HG02642 (cell line): Measurements from ENCODE around the gene MAF.

ENCODE experiments used
- ATAC-seq: cut with Tn5 transposase; IDR thresholded peaks from one replicate; pipeline ENCODE4 v1.9.1; 2021; ENCODE audit warnings: mild to moderate bottlenecking; ENCODE audit not compliant: unreplicated experiment, poor library complexity

Gene MAF

DNA sequence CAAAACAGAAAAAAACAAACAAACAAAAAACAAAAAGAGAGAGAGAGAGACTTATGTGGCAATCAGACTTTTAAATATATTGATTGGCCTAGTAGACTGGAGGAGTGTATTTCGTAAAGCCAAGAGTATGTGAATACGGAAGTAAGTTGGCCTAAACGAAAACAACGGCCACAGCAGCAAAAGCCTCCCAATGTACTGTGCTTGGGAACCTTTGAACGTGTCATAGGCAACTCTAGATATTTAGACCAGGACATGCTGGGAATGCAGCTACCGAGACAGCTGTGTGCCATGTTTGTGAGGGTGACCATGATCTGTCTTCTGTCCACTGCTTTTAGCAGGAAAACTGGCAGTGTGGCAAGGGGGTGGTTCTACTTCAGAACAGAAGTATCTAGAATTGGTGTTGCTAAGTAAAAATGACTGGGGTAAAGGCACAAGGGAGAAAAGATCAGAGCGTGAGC is 7.4 kb downstream of the MAF start:
- no peak for ATAC-seq

DNA sequence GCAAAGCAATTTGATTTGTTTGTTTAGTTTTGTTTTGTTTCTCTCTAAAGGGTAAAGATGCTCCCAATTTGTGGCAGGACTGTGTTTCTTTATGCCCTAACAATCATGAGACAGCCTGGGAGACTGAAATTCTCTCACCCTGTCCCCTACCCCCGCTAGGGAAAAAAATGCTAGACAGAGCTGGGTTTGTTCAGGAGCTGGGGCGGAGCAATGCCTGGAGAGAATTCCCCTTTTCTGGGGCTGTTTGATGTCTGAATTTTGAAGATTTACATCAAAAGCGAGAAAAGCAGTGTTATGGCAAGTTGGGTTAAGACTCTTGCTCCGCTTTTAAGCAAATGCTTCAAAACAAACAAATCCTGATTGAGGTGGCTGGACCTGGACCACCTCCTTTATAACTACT is 8.4 kb downstream of the MAF start:
- no peak for ATAC-seq

DNA sequence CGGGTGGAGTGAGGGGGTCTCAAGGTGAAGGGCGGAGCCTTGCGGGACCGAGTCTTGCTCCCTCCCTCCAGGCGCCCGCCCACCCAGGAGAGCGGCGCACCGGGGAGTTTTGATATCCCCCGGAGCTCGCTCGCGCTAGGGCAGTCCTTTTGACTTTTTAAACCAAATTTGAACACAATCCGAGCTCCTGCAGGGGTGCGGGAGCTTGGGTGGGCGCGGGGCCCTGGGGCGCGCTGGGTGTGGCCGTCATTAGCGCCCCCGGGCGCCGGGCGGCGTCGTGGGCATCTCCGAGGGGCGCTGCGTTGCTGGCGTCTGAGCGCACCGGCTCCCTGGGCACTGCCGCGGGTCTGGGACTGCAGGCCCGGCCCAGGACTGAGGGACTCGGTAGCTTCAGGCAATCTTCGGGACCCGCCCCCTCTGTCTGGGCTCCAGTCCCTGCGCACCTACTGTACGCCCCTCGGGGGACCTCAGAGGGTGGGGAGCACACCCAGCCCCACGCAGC is 10.9 kb downstream of the MAF start:
- no peak for ATAC-seq

DNA sequence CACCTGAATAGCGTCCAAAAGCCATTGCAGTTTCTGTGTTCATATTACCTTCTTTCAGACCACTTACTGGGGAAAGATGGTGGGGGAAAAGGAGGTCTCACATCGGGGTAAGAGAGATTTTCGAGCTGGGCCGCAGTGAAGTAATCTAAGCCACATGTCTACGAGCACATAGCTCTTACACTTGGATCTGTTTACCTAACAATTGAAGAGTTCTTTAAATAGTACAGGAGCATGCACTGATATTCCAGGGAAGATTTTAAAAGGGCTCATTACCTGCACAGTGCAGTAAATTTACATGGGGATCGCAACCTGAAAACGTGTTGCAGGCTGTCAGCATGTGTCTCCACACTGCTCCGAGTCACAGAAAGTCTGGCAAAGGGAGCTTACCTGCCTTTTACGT is 12.6 kb downstream of the MAF start:
- ATAC-seq, result no peak

DNA sequence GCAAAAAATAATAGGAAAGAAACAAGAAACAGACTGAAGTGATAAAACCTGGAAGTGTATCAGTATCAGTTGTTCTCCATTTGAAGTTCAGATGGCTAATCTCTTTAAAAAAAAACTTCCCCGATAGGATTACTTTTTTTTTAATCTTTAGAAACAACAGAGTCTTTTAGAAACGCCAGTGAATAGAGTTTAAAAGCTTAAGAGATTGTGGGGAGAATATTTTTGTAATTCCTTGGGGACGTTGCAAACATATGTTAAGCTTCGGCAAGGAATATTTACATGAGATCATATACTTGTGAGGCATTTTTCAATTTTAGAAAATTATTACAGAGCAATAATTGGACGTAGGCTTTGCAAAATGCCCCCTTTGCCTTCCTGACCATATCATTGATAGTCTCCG is 13.2 kb downstream of the MAF start:
- no peak for ATAC-seq

DNA sequence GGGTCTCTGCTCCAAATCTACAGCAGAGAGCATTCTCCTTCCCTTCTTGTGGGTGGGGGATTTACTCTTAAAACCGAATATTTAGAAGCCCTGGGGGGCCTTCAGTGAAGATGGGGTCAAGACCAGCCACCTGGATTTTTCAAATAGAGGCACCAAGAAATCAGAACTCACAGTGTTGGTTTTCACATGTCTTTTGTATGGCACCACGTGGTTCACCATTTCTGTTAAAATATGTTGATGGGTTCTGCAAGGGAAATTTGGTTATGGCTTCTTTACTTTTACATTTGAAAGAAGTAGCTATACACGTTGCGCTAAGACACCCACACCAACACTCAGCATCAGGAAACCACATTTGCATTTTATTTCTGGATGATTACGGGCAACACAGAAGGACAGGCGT is 17.7 kb downstream of the MAF start:
- no peak for ATAC-seq

DNA sequence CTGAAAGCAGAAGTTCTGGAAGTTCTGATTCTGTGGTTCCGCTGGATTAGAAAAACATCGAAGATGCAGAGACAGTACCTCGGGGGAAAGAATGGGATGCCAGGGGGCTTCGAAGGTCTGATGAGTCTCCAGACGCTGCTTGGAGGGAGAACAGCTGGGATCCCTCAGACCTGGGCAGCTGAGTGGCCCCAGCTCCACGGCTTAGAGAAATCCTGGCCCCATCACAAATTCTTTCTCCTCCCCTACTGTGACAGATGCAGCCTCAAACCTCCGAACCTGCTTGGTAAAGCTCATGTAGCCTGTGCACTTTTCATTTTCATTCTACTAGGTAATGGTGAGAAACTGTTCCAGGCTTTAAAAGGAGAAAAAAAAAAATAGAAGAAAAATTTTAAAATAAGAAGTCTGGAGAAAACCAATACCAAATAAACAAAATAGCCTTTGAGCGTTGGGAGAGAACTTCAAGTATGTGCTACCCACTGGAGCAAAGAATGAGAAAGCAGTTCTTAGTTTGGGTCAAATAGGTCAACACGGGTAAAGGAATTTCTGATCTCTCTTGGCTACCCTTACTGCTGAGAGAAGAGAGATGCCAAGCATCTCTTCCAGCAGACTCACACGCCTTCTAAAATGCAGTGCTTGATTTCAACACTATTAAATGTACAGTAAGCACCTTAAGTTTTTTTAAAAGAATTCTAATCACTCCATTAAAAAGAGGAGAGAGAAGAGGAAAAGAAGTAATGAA is 19.9 kb downstream of the MAF start:
- no peak for ATAC-seq

DNA sequence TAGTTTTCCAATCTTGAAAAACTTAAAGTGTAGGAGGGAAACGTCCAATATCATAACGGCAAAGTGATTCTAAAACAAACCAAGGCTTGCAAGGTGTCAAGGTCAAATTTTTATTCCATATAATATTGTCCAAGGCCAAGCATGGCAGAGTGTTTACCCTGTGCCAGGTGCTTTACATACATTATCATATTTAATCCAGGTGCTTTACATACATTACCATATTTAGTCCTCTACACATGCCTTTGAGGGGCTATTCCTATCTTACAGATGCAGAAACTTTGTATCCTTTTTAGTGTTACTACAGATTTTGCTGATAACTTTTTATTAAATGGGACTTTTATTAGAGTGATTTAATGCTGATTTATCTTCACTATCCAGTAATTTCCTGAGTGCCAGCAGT is 23.9 kb downstream of the MAF start:
- ATAC-seq, result no peak

DNA sequence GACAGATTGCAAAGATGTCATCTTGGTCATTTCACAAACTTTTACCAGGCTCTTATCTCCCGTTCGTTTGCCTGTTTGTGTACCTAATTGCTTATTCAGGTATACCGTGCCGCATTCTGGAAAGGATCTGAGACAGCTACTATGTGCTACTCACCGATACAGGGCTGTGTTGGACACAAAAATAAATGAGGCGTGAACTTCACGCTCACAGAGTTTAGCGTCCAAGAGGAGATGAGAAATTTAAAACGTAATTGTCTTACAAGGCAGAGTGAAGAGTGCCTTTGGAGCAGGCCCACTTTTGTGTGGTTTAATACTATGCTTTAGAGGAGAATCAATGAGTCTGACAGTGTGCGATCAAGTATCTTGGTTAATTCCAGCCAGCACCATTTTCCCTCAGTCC is 26.7 kb downstream of the MAF start:
- ATAC-seq, result no peak

DNA sequence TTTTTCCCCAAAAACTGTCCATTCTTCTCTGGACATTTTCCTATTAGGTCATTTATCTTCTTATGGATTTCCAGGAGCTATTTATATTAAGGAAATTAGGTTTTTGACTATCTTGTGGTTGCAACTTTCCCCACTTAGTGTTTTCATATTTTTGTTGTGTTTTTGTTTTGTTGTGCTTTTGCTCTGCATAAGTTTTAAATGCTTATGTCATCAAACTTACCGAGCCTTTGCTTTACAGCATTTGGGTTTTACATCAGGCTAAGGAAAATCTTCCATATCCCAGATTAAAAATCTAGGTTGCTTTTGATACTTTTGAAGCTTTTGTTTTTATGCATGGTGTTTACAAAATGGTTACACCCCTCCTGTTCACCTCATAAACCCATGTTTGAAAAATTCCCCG is 27.5 kb downstream of the MAF start:
- ATAC-seq, result no peak

DNA sequence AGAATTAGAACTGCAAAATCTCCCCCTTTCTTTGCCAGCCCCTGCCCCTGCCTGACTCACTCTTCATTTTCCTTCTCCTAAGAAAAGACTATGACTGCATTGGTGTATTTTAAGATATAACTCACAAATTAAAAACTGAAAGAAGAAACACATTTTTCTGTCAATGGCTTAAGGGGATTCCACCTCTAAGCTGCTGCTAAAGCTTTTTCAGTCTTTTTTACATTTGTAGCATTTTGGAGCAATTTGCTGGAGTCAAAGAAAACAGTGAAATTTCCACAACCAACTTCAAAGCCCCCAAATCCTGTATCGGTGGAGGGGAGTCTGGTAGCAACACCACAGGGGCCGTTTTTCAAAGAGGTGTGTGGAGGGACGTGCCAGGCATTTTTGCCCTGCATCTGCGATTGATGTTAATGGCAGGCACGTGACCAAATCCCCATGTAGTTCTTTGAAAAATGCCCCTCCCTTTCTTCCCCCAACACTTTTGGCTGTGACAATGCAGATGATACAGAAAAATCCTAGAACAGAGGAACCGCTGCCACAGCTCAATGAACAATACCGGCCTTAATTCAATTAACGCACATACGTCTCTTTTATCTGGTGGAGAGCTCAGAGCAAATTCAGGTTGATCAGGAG is 28.5 kb downstream of the MAF start:
- ATAC-seq, result no peak

DNA sequence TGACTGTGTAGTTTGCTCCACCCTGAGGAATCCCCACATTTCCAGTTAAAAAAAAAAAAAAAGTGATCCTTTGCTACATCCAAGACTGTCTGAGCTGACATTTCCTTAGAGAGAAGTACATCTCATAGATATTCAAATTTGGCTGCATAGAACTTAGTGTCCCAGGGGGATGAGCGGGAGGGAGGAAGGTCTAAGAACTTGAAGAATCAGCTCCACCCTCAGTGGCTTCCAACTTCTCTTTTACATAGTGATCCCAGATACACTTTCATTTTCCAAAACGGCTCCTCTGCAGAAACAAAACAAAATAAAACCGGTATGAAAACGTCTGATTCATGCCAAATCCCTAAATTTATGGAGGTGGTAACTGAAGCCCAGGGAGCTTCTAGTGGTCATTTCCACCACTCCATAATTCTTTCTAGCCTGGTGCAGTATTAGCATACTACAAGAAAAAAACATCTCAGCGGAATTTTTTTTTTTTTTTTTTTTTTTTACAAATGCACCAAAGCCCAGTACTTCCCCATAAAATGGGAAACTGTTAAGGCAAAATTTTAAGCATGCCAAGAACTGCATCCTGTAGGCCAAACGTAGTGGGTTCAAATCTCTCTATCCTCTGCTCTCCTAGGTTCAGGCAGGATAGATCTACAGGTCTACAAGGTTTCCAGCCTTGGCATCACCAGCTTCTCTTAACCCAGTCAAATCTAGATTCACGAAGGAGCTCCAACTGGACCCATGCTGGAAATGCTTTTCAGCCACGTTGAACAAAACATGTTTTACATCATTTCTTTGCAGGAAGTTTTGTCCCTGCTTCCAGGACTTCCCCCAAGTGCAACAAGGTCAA is 29.3 kb downstream of the MAF start:
- ATAC-seq, result no peak

DNA sequence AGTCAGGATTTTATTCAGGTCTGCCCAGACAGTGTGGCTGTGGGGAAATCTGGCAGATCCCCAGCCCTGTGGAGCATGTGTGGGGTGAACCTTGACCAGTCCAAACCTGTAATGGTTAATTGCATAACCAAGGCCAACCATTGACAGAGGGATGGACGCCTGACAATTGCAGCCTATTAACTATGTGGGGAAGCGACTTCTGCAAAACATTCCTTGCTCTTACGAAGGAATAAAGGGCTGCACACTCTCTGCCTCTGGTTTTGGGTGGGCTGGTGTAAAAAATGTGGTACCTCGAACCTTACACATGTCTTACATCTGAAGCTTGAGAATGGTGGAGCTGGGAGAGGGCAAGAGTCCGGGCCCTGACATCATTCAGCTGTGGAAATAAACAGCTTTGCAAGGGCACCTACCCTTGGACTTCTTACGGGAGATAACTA is 35.8 kb downstream of the MAF start:
- no peak for ATAC-seq

DNA sequence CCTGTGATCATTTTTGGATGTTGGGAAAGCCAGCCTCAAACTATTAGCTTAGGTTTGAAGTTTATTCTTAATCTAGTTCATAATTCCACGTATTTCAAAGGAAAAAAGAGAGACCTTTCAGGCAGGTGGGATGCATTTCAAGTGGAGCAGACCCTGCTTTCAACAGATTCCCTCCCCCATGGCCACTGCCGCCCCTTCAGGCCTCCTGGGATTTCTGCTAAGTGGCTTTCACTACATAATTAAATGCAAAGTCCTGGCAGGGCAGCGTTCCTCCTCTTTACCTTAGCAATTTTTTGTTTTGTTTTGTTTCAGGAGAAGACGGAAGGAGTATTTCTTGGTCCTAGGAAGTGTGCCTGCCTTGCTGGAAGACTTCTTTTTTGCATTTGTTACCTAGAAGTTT is 36.6 kb downstream of the MAF start:
- no peak for ATAC-seq

DNA sequence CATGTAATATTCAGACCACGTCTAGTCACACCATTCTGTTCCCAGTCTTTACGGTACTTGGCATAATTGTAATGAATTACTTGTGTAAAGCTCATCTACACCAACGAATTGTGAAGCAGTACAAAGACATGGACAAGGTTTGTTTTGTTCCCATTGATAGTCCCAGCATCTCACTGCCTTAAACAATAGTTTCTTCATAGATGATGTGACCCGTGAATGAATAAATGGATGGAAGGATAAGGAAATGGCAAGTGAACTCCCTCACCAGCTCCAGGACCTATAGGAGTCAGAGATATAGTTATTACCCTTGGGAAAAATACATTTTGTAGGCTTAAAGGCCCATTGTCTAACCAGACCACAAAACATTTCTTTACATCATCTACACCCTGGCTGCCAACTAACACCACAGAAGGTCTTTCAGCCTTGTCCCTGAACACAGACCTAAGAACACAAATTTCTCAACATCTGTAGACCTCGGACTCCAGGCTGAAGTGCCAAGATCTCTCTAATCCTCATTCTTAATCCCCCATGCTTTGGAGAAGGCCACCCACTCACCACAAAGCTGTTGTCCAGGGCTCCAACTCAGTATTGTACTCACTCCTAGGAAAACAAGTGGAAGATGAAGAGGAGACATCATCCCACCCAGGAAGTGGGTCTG is 38.2 kb downstream of the MAF start:
- no peak for ATAC-seq

DNA sequence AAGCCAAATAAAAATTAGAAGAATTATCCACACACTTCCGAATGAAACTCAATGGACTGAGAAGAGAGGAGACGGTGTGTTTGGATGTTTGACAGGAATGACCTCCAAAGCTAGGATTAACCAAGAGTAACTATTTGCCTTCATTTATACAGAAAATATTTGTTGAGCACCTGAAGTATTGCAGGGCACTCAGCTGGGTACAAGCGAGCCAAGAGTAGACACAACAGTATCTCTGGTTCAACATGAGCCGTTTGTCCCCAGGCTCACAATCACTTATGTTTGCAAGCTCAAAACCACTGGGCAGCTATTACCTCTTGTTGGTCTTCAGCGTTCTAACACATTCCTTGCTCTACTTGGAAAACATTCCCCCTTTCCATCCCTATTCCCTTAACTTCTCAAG is 38.8 kb downstream of the MAF start:
- ATAC-seq, result no peak

DNA sequence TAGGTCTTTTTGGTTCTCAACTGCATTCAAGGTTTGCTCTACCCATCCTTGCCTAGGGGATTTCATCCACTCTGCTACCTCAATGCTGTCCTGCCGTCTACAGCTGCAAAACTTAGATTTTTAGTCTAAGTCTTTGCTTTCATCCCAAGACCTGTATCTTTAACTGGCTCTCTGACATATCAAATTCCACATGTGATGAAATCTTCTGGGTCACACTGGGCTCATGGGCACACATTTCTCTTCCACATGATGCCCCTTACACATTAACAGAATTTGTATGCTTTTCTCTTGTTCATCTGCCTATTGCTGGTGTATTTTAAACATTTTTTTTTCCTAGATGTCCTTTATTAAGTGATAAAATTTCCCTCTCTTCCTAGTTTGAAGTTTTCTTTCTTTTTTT is 39.6 kb downstream of the MAF start:
- no peak for ATAC-seq

DNA sequence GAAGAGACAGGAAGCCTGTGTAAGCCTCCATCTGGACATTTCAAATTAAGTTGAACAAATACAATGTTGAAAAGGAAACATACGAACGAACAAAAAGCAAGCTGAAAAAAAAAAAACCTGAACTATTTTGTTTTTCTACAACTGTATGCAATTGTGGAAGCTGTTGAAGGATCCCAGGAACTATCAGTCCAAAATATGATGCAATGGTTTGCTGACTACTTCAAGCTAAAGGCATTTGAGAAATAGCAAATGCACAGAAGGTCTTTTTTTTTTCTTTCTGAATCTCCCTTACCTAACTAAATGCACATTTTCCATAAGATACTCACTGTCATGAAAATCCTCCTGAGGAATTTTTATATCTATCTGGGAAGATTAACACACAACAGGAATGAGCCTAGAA is 40.2 kb downstream of the MAF start:
- ATAC-seq, result no peak

DNA sequence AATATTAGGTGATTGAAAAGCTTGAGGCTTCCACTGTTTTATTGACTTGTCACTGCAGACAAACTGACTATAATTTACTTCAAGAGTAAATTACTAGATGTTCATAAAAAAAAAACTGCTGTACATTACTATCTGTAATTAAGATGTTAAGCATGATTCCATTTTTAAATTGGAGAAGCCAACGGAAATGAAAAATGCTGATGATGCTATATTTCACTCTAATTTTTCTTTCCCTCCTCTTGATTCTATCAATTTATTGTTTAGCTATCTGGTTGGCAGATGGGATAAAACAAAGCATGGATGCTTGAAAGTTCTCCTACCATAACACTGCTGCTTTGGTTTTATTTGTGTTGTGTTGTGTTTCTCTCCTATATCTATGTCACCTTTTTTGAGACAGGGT is 41.0 kb downstream of the MAF start:
- no peak for ATAC-seq

DNA sequence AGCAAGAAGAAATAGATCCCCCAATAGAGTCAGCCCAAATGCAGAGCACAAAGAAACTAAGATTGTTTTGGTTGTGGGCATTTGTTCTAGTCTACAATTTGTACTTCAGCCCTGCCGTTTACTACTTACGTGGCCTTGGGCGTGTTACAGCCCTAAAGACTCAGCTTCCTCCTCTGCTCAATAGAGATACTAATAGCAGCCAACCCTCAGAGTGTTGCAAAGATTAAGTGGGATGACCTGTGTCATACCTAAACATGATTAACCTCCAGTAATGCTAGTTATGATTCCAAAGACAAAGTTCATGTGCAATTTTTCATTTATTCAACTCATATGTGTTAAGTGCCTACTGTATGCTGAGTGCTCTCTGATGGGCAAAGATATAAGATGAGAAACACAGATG is 43.1 kb downstream of the MAF start:
- no peak for ATAC-seq

DNA sequence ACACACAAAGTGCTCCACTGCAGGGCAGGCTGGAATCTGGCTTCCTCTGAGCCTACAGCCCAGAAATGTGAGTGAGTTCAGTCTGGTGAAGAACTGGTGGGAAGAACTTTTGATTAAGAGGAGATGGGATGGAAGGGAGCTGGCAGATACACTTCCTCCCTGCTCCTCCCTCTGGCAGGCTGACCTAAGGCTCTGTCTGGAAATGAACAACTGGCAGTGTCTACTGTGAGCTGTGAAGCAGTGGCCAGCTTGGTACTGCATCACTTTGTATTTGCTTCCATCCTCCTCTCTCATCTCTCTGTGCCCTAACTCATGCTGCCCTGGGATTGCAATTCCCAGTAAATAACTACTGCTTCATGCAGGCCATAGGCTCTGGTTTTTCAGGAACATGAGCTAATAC is 45.6 kb downstream of the MAF start:
- ATAC-seq, result no peak
